ENCODE data around the gene POLG2. TPM values are rescaled to one million over a fixed set of nuclear protein-coding genes. Genes with fewer than 3 reads are reported as not detected.

POLG2 gene
- total and polyA plus RNA-seq, 2 donors from 2014 or later, result 9.0 to 18.4 TPM

DNA sequence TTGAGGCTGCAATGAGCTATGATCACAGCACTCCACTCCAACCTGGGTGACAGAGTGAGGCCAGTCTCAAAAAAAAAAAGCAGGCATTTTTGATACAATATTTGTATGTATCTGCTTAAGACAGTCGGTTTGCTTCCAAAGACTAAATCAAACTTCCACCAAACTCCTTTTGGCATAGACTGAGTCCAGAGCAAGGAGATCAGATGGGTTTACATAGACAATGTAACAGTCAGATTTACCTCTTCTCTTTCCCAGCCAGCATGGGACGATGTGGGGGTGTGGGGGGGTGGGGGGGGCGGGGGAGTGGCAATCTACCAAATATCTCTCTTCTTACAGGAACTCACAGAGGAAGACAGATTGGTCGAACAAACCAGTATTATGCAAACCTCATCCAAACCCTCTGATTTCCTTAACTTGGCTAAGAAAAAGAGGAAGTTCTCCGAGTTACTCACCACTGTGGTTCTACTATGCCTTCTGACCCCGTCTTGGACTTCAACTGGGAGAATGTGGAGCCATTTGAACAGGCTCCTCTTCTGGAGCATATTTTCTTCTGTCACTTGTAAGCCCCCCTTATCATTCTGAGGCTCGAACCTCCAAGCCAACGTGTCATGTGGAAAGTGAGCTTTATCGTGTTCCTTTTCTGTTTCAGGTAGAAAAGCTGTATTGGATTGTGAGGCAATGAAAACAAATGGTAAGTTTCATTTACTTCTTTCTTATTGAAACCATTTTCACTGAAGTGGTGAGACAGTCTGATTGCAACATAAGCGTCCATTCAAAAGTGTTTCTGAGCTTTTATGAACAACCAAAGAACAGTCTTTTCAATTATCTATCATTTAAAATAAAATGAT, 48.0 kb downstream of the POLG2 start, which contains the start of gene MILR1:
TSS of gene MILR1 (plus strand) at position 451 of the 848 bp plus-strand sequence. CDS start at position 505, 54 bp downstream.
- no peak for DNase-seq

GRCh38 chr17:64447526-64447925, 49.3 kb downstream of the POLG2 start:
- FAIRE-seq (no peak), DNase-seq (no peak)
- H3K27ac ChIP-seq (ENCODE audit: low read depth in 2 of 2, low read length in 2 of 2), result no peak overlapping the region
- no peak overlapping the region for H3K9ac ChIP-seq (ENCODE audit: low read length in 3 of 3)
- no peaks in the 10 kb centered on the region for H3K4me1 ChIP-seq (ENCODE audit: control insufficient read depth in 2 of 3, insufficient read depth in 2 of 3, low read depth in 1 of 3, low read length in 3 of 3)
- TF ChIP-seq CTCF (IDR thresholded peaks at IDR 0.05; ENCODE audit: borderline replicate concordance, extremely low read depth, insufficient read depth), result no peak
- intact Hi-C loops (cut with DNase I), result no loop called here
- no peaks in the 10 kb centered on the region for H3K27me3 ChIP-seq (ENCODE audit: control insufficient read depth, insufficient read depth, low read length)
- no peaks in the 10 kb centered on the region for H3K36me3 ChIP-seq (ENCODE audit: control insufficient read depth in 2 of 3, insufficient read depth in 3 of 3, low read length in 3 of 3)
- H3K4me3 ChIP-seq (ENCODE audit: low read length in 3 of 3), result no peak overlapping the region
- no peaks in the 10 kb centered on the region for H3K9me3 ChIP-seq (ENCODE audit: control insufficient read depth in 2 of 3, insufficient read depth in 1 of 3, low read length in 3 of 3)

More for the DNA sequence above, 48.0 kb downstream of the POLG2 start, which contains the start of gene MILR1:
- no peaks in the 10 kb centered on the region for H3K4me1 ChIP-seq (ENCODE audit: control insufficient read depth in 2 of 3, insufficient read depth in 2 of 3, low read depth in 1 of 3, low read length in 3 of 3)
- peak within 1 kb of the TSS in 1 of 2 donors; percentile 32 for H3K27ac ChIP-seq (ENCODE audit: low read depth in 2 of 2, low read length in 2 of 2)
- no peak within 1 kb of the TSS for H3K4me3 ChIP-seq (ENCODE audit: low read length in 3 of 3)
- no peak within 1 kb of the TSS for H3K9ac ChIP-seq (ENCODE audit: low read length in 3 of 3)
- no peaks in the 10 kb centered on the region for H3K27me3 ChIP-seq (ENCODE audit: control insufficient read depth, insufficient read depth, low read length)
- no peak for TF ChIP-seq CTCF (IDR thresholded peaks at IDR 0.05; ENCODE audit: borderline replicate concordance, extremely low read depth, insufficient read depth)
- no peaks in the 10 kb centered on the region for H3K36me3 ChIP-seq (ENCODE audit: control insufficient read depth in 2 of 3, insufficient read depth in 3 of 3, low read length in 3 of 3)
- intact Hi-C loops (cut with DNase I), result no loop called here
- no peaks in the 10 kb centered on the region for H3K9me3 ChIP-seq (ENCODE audit: control insufficient read depth in 2 of 3, insufficient read depth in 1 of 3, low read length in 3 of 3)
- no peak for FAIRE-seq

GRCh38 chr17:64443086-64443760, 53.6 kb downstream of the POLG2 start:
- intact Hi-C loops (cut with DNase I), result no loop called here
- Histone ChIP-seq H3K4me3 (ENCODE audit: low read length in 3 of 3) (no peak overlapping the region), H3K9me3 (ENCODE audit: control insufficient read depth in 2 of 3, insufficient read depth in 1 of 3, low read length in 3 of 3) (peaks cover 0 to 4% (median 0%) of the 10 kb centered on the region in 3 donors), H3K4me1 (ENCODE audit: control insufficient read depth in 2 of 3, insufficient read depth in 2 of 3, low read depth in 1 of 3, low read length in 3 of 3) (no peaks in the 10 kb centered on the region), H3K27me3 (ENCODE audit: control insufficient read depth, insufficient read depth, low read length) (no peaks in the 10 kb centered on the region), H3K36me3 (ENCODE audit: control insufficient read depth in 2 of 3, insufficient read depth in 3 of 3, low read length in 3 of 3) (no peaks in the 10 kb centered on the region), H3K27ac (ENCODE audit: low read depth in 2 of 2, low read length in 2 of 2) (no peak overlapping the region), H3K9ac (ENCODE audit: low read length in 3 of 3) (no peak overlapping the region)
- TF ChIP-seq CTCF (IDR thresholded peaks at IDR 0.05; ENCODE audit: borderline replicate concordance, extremely low read depth, insufficient read depth), result no peak
- FAIRE-seq (no peak), DNase-seq (no peak)

Data from kidney (tissue), 14 donors.